GM19238 (cell line): ENCODE results near the gene PACS2.
"Not testable (repeated sequence)": the region's sequence is repeated elsewhere in the genome, so short reads cannot be mapped to it uniquely, and the experiment has no call there.

Source experiments
- DNase-seq: peaks from one replicate; pipeline ENCODE4 v3.0.0; 2011; ENCODE audit warnings: low spot score; ENCODE audit not compliant: insufficient read length

The PACS2 gene

DNA sequence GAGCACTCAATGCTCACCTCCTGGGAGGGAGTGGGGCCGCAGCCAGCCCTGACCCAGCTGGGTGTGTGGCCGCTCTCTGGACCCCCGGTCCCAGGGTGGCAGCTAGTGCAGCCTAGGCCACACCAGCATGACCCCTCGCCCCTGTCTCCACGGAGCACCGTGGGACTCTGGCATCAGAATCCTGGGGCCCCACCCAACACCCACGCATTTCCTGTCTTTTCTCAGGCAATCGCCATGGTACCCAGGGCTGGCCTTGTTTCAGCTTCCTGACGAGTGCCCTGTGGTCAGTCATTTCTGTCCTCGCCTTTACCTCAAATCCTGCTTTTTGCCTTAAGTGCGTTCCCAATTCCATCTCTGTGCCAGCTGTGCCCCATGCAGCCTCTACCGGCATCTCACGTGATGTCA lies 15.9 kb downstream of the PACS2 start:
- no peak for DNase-seq

DNA sequence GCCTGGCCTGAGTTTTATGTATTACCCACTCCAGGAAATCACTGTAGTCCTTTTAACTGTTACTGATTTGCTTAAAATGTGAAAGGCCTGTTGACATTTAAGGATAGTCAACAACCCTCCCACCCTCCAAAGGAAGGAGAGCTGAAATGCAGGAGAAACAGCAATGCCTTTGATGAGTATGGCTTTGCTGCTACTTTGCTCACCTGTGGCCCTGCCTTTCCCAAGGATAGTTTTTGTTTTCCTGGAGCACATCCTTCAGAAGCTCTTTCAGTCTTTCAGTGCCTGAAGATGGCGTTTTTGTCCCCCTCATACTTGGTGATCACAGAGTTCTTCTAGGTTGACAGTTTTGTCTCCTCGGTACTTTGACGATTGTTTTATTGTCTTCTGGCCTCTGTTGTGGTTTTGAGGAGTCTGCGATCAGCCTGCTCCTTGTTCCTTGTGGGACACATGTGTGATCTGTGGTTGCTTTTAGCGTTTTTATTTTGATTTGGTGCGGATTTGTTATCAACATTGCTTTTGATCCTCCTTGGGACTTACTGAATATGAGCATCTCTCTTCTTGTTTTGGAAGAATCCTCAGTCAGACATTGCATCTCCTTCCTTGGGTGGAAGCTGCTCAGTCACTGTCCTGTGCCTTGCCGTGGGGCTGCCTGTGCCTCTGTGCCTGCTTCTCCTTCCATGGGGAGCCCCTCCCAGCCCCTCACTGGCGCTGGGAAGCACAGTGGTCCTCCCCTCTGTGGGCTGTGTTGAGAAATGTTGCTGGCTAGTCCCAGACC lies 17.2 kb downstream of the PACS2 start:
- no peak for DNase-seq

DNA sequence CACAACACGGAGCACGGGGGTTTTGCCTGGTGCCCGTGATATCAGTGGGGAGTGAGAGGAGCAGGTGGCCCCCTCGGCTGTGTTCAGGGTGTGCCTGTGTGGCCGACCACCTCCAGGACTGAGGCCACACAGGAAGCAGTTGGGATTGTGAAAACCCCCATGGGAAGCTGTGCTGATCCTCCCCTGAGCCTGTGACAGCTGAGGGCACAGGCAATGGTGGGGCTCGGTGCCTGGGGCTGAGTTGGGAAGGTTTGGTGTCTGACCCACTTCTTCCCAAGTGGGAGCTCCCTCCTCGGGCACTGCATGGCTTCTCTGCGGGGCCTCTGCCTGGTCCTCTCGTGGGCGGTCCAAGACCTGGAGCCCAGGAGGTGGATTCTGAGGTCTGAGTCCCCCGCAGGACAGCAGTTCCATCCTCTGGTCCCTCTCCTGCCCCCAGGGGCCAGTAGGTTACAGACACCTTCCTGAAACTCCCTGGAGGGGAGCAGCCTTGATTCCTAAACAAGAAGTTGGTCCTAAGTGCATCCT lies 17.9 kb downstream of the PACS2 start:
- no peak for DNase-seq

DNA sequence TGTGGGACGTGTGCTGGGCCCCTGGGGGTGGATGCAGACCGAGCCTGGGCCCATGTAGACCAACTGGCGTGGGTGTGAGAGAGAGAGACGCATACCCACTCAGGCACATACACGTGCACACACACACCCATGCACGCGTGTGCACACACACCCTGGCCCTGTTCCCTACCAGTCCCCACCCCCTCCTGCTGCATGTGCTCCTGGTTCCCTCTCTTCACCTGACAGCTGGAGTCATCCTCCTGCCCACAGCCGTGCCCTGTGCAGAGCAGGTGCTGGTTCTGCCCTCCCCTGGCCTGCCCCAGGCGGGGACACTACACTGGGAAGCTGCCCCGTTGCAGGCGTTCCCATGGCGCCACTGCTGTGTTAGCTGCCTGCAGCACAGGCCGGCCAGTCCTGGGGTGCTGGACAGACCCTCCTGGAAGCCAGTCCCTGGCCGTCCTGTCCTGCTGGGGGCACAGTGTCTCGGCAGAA lies 18.5 kb downstream of the PACS2 start:
- no peak for DNase-seq

DNA sequence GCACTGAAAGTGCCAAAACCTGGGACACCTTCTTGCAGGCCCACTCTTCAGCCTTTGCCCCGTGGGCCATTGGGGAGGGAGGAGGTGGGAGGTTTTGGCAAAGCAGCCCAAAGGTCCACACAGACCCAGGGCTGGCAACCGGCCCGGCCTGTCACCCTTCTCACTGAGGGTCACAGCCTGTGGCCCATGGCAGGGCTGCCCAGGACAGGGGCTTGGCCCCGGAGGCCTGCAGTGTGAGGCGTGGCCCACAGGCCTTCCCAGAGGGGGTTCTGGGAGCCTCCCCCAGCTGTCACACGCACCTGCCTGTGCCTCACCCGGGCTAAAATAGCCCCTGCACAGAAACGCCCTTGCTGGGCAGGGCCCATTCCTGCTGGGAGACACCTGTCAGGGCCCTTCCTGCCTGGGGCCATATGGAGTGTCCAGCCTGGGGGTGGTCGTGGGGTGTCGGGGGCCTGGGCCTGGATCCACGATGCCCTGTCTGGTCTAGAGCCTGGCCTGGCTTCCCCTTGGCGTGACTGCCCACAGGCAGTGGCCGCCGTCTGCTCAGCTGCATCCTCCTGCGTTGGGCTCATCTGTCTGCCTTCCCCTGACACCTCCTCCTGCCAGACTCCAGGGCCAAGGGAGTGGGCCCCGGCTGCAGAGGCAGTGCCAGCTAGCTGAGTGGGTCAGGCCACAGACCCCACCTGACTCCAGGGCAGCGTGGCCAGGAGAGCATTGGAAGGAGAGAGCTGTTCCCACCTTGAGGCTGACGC lies 19.2 kb downstream of the PACS2 start:
- DNase-seq: no peak

DNA sequence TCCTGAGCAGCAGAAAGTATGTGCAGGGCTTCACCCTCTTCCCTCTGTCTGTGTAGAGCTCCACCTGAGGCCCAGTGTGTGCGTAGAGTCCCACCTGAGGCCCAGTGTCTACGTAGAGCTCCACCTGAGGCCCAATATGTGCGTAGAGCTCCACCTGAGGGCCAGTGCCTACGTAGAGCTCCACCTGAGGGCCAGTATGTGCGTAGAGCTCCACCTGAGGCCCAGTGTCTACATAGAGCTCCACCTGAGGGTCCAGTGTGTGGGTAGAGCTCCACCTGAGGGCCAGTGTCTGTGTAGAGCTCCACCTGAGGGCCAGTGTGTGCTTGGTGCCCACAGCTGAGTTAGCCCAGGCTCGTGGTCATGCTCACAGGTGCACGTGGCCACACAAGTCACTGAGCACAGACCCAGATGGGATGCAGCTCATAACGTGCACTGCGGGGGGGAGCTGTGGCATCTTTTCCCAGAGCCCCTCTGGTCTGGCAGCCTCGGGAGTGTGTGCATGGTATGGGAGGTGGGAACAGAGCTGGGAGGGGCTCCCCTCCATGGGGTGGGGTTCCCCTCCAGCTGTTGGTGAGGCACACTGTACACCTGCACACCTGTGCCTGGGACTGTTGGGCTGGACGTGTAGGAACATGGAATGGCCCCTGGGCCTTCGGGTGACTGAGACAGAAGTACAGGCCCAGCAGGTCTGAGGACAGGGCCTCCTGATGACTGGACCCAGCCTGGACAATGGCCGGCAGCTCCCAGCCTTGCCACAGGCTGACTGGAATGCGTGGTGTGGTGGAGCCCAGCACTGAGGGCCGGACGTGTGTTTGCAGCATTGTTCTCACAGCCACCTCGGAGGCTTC lies 20.1 kb downstream of the PACS2 start:
- no peak for DNase-seq

DNA sequence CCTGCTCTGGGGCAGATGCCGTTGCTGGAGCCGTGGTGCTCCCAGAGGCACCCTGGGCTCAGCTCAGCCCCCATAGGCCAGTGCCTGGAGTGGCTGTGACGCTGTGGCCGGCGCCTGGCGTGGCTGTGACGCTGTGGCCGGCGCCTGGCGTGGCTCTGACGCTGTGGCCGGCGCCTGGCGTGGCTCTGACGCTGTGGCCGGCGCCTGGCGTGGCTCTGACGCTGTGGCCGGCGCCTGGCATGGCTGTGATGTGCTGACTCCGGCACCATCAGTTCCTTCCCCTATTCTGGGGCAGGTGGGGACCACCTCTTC lies 20.6 kb downstream of the PACS2 start:
- DNase-seq: not testable (repeated sequence)

DNA sequence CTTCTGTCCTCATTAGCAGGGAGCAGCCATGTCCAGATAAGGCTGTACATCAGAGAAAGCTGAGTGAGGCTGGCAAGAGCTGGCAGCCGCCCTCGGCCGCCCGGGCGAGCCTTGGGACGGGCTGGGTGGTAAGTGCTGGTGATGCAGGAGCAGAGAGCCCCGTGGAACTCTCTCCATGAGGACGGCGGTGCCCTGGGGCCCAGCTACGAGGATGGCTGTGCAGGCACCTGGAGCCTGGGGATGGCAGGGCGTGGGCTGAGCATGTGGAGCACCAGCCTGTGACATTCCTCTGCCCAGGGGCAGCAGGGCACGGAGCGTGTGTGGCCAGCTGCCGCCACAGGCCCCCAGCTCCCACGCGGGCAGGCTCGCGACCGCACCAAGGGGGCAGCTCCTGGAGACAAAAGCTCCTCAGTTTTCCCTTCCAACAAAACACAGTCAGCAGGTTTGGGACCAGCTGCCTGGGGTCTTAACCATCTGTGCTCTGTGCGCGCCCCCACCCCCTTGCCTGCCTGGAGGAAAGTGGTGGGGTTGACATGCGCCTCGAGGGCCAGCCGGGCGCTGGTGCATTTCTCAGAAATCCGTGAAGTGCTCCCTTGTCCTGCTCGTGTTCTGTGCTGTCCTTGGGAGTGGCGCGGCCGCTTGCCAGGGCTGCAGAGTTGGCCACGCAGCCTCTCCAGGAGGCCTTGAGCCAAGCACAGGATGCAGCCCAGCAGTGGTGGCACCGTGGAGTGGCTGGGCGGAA lies 21.4 kb downstream of the PACS2 start:
- DNase-seq: no peak

DNA sequence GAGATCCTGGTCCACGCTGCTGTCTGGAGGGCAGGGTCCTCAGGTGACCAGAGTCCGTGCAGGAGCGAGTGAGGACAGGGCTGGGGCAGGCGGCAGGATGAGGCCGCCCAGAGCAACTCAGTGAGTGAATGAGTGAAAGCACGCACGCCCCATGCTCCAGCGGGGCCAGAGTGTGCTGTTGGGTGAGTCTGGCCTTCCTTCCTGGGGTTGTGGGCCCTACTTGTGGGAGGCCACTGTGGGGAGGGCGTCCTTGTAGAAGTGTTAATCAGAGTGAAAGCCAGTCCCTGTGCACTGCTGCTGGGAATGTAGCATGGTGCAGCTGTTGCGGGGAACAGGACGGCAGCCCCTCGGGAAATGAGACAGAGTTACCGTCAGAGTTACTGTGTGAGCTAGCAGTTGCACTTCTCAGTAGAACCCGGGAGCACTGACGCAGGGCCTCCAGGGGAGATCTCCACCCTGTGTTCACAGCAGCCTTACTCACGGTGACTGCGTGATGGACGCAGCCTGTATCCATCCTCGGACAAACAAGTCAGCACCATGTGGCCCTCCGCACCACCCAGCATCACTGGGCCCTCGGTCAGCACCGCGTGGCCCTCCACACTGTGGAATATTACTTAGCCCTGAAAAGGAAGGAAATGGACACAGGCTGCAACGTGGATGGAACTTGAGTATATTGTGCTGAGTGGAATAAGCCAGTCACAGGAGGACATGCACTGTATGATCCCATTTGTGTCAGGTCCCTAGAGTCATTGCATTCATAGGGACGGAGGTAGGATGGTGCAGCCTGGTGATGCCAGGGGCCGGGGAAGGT lies 22.1 kb downstream of the PACS2 start:
- DNase-seq: no peak

DNA sequence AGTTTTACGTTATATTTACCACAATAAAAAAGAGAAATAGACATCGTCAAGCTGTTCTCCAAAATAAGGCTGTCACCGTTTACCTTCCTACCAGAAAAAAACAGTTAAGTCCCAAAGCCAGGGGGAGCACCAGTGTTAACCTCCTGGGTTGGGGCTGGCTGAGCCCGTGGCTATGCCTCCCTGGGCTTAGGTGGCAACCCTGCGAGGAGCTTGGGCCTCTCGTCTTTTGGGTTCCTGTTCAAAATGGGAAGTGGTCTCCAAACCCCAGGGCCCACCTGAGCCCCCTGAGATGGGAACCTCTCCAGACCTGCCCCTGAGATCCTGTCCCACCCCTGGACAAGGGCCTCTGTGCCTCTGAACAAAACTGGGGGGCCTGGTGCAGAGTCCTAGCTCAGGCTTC lies 22.9 kb downstream of the PACS2 start:
- no peak for DNase-seq

DNA sequence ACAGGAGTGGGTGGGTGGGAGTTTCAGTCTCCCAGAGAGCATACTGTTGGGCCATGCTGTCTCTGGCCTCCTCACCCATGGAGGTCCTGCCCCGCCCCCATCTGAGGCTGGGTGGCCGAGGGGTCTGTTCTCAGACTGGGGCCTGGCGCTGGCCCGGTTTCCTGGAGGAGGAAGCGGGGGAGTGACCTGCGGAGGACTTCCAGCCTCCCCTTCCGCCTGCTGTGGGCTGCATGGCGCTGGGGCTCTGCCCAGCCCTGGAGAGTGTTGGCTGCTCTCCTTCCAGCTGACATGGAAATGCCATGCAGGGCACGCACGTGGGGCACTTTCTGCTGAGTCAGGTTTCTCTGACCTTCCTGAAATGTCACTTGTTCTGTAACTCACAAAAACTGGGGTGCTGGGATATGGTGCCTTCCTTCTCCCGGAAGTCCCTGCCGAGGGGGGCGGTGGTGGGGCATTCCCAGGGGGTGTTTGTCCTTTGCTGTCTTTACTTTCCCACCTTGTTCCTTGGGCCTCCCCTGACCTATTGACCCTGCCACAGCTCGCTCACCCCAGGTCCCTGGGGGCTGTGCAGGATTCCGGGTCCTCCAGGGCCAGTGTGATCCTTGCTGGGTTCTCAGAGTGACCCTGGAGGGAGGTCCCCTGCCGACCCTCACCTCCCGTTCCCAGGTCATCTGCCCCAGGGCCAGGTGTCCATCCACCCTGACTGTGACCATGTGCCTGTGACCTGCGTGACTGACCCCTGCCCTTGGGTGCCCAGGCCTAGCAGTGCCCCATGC lies 23.6 kb downstream of the PACS2 start:
- DNase-seq: no peak

DNA sequence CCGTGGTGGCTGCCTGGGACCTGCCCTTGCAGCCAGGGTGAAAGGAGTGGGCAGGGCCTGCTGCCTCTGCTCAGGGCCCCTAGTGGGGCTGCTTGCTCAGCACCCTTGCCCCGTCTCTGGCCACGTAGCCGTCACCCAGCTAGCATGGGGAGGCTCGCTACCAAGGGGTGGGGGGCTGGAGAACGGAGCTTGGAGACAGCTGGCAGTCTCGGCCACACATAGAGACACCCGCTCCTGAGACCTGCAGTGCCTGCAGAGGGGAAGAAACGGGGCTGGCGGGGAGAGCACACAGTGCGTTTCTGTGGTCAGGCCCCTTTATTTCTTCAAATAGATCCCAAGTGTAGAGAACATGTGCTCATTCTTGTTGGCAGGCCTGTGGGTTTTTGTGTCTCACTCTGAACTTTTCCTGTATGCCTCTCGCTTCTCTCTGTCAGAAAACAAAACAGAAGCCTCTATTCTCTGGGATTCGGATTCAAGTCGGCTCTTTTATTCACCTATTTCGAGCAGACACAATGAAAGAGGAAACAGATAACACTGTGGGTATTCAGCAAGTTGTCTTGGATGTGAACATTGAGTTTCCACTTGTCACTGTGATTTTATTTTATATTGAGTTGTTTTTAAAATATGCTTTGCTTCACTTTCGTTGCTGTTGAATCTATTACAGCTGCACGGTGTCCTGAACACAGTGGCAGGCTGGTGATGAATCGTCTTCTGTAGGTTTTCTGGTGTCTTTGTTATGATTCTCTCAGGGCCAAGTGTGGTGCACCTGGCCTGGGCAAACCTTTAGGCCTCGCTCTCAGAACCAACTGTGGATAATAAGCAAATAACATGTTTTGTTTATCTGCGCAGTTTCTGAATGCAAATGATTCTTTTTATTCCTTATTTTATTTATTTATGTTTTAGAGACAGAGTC lies 26.5 kb downstream of the PACS2 start:
- no peak for DNase-seq

DNA sequence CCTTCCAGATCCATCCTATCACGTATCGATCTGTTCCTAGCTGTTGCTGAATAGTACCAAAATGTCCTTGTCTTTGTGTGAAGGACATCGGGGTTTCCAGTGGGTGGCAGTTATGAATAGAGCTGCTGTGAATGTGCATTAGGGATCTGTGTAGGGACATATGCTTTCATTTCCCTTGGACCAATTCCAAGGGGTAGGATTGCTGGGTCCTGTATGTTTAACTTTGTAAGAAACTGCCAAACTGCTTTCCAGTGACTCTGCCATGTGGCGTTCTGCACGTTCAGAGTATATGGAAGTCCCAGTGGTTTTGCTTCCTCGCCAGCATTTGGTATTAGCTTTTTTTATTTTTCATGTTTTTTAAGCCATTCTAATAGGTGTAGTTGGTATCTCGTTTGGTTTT lies 28.6 kb downstream of the PACS2 start:
- DNase-seq: no peak

DNA sequence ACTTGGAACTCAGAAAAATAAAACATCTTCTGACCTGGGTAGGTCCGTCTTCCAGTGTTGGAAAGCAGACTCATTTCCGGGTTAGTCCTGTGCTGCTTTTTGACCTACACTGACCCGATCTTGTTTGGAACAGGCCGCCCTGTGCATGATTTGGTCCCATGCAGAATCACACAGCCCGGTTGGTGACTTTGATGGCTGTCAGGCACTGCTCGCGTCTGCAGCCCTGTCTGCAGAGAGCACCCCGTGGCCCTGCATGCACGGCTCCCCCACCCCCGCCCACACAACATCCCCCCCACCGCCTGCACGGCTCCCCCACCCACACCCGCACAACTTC lies 31.6 kb downstream of the PACS2 start:
- DNase-seq: no peak

DNA sequence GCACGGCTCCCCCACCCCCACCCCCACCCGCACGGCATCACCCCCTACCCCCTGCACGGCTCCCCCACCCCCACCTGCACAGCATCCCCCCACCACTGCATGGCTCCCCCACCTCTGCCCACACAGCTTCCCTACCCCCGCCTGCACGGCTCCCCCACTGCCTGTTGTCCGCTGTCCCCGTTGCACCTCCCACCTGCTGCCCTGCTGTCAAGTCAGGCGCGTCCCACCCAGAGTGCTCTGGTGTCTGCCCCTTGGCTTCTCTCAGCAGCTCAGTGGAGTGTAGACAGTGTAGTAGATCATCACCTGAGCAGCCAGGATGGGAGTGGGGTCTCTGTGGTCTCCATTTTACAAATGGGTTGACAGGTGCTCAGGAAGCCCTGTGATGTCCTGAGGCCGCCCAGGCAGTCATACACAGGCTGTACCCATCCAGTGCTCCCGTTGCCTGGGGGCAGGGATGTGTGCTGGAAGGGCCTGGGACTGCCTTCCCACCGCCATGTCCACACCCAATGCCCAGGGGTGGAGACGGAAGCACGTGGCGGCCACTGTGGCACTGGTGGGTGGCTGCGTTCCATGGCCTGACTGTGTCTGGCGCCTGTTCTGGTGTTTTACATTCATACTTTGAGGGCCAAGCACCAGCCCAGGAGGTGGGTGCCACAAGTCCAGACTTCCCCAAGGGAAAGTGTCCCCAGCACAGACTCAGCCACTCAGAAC lies 32.5 kb downstream of the PACS2 start:
- DNase-seq: no peak

DNA sequence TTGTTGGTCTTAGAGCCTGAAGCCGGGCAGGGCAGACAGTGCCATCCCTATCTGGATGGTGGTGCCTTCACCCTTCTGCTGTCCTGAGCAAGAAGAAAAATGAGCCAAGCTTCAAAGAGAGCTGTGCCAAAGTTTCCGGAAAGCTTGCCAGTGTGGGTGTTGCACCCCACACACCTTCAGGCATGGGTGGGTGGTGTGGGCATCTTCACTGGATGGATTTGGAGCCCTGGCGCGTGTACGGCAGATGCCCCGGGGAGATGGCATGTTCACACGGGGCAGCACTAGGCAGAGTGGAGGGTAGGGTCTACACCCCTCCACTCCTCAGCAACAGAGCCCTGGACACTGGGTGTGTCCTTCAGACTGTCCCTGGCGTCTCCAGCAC lies 33.0 kb downstream of the PACS2 start:
- DNase-seq: no peak

DNA sequence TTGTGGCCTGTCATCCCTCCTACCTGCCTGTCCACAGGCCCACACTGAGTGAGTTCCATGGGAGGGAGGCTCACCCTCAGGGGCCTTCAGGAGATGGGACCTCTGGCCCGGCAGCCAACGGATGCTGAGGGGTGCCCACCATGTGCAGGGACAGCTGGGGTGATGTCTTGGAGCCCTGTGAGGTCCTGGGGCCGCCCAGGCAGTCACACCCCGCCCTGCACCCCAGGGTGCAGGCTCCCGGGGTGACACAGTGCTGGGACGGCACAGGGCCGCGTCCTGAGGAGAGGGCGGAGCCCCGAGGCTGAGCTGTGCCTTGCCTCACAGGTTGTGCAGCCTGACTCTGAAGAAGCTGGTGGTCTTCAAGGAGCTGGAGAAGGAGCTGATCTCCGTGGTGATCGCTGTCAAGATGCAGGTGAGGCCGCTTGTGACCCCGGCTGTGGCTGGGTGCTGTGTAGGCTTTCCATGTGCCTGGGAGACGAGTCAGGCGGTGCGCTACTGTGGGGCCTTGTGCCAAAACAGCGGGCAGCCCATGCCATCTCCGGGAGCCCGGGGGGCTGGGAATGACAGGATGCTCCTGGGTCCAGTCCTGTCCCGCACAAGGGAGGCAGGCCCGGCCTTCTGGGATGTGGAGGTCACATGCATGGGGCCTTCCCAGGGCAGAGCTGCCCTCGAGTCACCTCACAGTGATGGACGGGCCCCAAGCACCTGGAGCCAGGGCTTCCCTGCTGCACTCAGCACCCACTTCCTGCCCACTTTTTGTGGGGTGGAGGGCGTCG lies 33.8 kb downstream of the PACS2 start:
- no peak for DNase-seq
